Natural killer cell (primary cell): Measurements from ENCODE around the gene WDR4. TPM values are rescaled to one million over a fixed set of nuclear protein-coding genes. Genes with fewer than 3 reads are reported as not detected.
A peak's percentile ranks its signal among the peaks of the same experiment; 100 is the strongest.

Source experiments
- ATAC-seq, 3 donors: fragments of 150-1000 bp in 2 of 3; fragments of 200-7000 bp in 1 of 3; cut with Tn5 transposase; 1 replicate in 1 of 3; 2 replicates in 2 of 3; pipeline ENCODE4 v1.10.0; 2021; ENCODE audit warnings: mild to moderate bottlenecking in 2 of 3, moderate library complexity in 2 of 3
- DNase-seq, 2 donors: peaks; one replicate each; pipeline versions ENCODE4 v3.0.0 to v3.0.0-alpha.2; 2013 to 2021; ENCODE audit warnings: mixed read lengths in 1 of 2
- H3K27ac ChIP-seq: one replicate; pipeline ENCODE4 v1.5.1; 2013; ENCODE audit warnings: mild to moderate bottlenecking, low read length
- H3K27me3 ChIP-seq: one replicate; pipeline ENCODE4 v1.6.1; 2013; ENCODE audit warnings: low read length; ENCODE audit not compliant: control insufficient read depth, insufficient read depth
- H3K36me3 ChIP-seq: one replicate; pipeline ENCODE4 v1.6.1; 2013; ENCODE audit warnings: low read length; ENCODE audit not compliant: control insufficient read depth, insufficient read depth
- H3K4me1 ChIP-seq: one replicate; pipeline ENCODE4 v1.6.1; 2013; ENCODE audit warnings: low read length; ENCODE audit not compliant: control insufficient read depth, insufficient read depth
- H3K4me3 ChIP-seq: one replicate; pipeline ENCODE4 v1.5.1; 2013; ENCODE audit warnings: low read length
- H3K9me3 ChIP-seq: one replicate; pipeline ENCODE4 v1.6.1; 2013; ENCODE audit warnings: low read length; ENCODE audit not compliant: control insufficient read depth, insufficient read depth
- H3K27ac Mint-ChIP-seq, 2 donors: one replicate each; pipeline ENCODE4 v1.8.0; 2022; ENCODE audit warnings: mild to moderate bottlenecking in 2 of 2, mixed read lengths in 2 of 2, moderate library complexity in 1 of 2
- H3K27me3 Mint-ChIP-seq, 2 donors: one replicate each; pipeline ENCODE4 v1.8.0; 2022; ENCODE audit warnings: low read depth in 2 of 2, mixed read lengths in 2 of 2
- H3K36me3 Mint-ChIP-seq: one replicate; pipeline ENCODE4 v1.8.0; 2022; ENCODE audit warnings: mixed read lengths
- H3K4me1 Mint-ChIP-seq, 2 donors: one replicate each; pipeline ENCODE4 v1.8.0; 2022; ENCODE audit warnings: mixed read lengths in 2 of 2
- H3K4me3 Mint-ChIP-seq: one replicate; pipeline ENCODE4 v1.8.0; 2022; ENCODE audit warnings: mild to moderate bottlenecking, moderate library complexity, mixed read lengths
- H3K9me3 Mint-ChIP-seq, 2 donors: one replicate each; pipeline ENCODE4 v1.8.0; 2022; ENCODE audit warnings: mixed read lengths in 2 of 2
- CTCF ChIP-seq: fragments of 200-600 bp; IDR thresholded peaks from one replicate; pipeline ENCODE4 v1.8.0; 2022; ENCODE audit warnings: antibody characterized with exemption
- WGBS: methylation state at CpG from one replicate; pipeline ENCODE4 v1.1.7; 2013; ENCODE audit warnings: missing lambda C conversion rate; ENCODE audit not compliant: insufficient coverage; 5-methylcytosine and 5-hydroxymethylcytosine counted together
- intact Hi-C: fragments of 100-400 bp; cut with micrococcal nuclease; formaldehyde crosslinking; loops from one replicate; pipeline ENCODE4 v1.14.2; 2022
- total RNA-seq, 4 donors: library from RNA; stranded (reverse); fragments of 120-200 nt in 1 of 4; gene quantifications; one replicate each; pipeline versions ENCODE4 v1.2.3 to v1.2.4, GENCODE V29; 2013 to 2022

Gene WDR4
- total RNA-seq, 3 donors from 2014 or later (not counting 1 experiment from before 2014, with no cell fraction given): 11.1 to 15.5 (median 14.0) TPM

DNA sequence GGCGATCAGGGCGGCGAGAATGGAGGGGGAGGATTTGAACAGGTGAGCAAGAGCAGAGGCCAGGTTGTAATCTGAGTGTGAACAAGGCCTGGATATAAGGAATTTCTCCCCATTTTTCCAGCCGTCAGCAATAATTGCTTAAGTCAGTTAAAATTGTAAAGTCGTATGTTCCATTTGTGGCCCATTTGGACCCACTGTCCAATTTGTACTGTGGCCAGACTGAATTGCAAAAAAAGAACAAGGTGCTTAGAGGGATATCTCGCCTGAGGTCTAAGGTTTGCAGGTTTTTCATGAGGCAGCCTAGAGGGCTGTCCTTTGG, 45.1 kb upstream of the WDR4 start:
- H3K27me3 ChIP-seq: no peaks in the 10 kb centered on the region
- 95% methylated on average over 6 of the region's 6 CpGs for WGBS
- no peak for TF ChIP-seq CTCF
- Mint-ChIP-seq H3K27me3 (no peaks in the 10 kb centered on the region), H3K9me3 (no peaks in the 10 kb centered on the region), H3K27ac (peak overlapping the region in 1 of 2 donors; percentile 66), H3K4me3 (peak overlapping the region; percentile 18), H3K4me1 (peaks cover 12 to 14% of the 10 kb centered on the region in 2 donors), H3K36me3 (no peaks in the 10 kb centered on the region)
- H3K4me3 ChIP-seq: no peak overlapping the region
- peaks cover 10% of the 10 kb centered on the region for H3K4me1 ChIP-seq
- ATAC-seq: no peak
- no peak overlapping the region for H3K27ac ChIP-seq
- H3K36me3 ChIP-seq: no peaks in the 10 kb centered on the region
- no peaks in the 10 kb centered on the region for H3K9me3 ChIP-seq
- DNase-seq: no peak
- intact Hi-C loops: no loop called here

- Mint-ChIP-seq H3K36me3 (no peaks in the 10 kb centered on the region), H3K27me3 (no peaks in the 10 kb centered on the region), H3K4me1 (peaks cover 12 to 14% of the 10 kb centered on the region in 2 donors), H3K27ac (peak overlapping the region; percentile 6 to 66), H3K9me3 (no peaks in the 10 kb centered on the region), H3K4me3 (peak overlapping the region; percentile 18)
- DNase-seq: peak; percentile 32 to 83
- H3K27me3 ChIP-seq: no peaks in the 10 kb centered on the region
- no peak overlapping the region for H3K27ac ChIP-seq
- WGBS: 32% methylated on average over 18 of the region's 18 CpGs
- intact Hi-C loops: no loop called here
- peaks cover 10% of the 10 kb centered on the region for H3K4me1 ChIP-seq
- peak; percentile 59 for TF ChIP-seq CTCF
- peak; percentile 75 to 93 (median 92) for ATAC-seq
- H3K9me3 ChIP-seq: no peaks in the 10 kb centered on the region
- H3K36me3 ChIP-seq: no peaks in the 10 kb centered on the region
- H3K4me3 ChIP-seq: no peak overlapping the region
Observed at GRCh38 chr21:42923553-42924432, 44.5 kb upstream of the WDR4 start.

DNA sequence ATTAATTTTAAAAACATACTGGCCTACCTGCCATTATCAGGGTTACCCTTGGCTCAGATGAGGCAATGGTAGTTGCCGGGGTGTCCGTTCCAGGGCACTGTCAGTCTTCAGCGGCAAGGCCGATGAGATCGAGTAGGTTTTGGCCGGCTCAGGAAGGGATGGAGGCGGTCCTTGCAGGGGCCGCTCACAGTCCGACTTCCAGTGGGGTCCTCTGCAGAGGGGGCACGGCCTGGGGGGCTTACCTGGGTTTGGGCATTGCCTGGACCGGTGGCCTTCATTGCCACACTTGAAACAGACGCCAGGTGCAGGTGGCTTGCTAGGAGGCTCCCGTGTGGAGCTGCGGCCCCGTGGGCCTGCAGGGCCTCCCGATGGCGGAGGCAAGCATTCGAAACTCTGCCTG, 43.6 kb upstream of the WDR4 start:
- H3K36me3 ChIP-seq: no peaks in the 10 kb centered on the region
- WGBS: 95% methylated on average over 18 of the region's 18 CpGs
- no peaks in the 10 kb centered on the region for H3K9me3 Mint-ChIP-seq
- DNase-seq: no peak
- peaks cover 12 to 14% of the 10 kb centered on the region in 2 donors for H3K4me1 Mint-ChIP-seq
- H3K36me3 Mint-ChIP-seq: no peaks in the 10 kb centered on the region
- intact Hi-C loops: no loop called here
- no peak overlapping the region for H3K27ac ChIP-seq
- H3K9me3 ChIP-seq: no peaks in the 10 kb centered on the region
- TF ChIP-seq CTCF: no peak
- no peaks in the 10 kb centered on the region for H3K27me3 ChIP-seq
- no peak for ATAC-seq
- H3K4me3 Mint-ChIP-seq: no peak overlapping the region
- H3K27me3 Mint-ChIP-seq: no peaks in the 10 kb centered on the region
- peak overlapping the region in 1 of 2 donors; percentile 66 for H3K27ac Mint-ChIP-seq
- peaks cover 10% of the 10 kb centered on the region for H3K4me1 ChIP-seq
- no peak overlapping the region for H3K4me3 ChIP-seq

DNA sequence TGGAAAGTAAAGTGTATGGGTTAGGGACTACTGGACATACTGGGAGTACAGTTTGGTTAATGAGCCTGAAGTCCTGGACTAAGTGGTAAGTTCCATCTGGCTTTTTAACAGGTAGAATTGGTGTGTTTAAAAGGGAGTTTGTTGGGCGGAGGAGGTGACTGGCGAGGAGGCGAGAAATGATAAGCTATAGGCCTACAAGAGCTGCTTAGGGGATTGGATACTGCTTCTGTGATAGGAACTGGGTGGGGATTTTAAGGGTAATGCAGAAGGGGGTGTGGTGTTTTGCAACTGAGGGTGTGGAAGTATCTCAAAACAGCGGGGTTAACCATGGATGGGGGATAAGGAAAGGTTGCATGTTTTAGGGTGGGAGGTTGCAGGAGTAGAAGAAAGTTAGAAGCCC, 42.6 kb upstream of the WDR4 start:
- H3K27ac Mint-ChIP-seq: no peak overlapping the region
- Histone ChIP-seq H3K36me3 (no peaks in the 10 kb centered on the region), H3K27me3 (no peaks in the 10 kb centered on the region), H3K27ac (no peak overlapping the region), H3K4me3 (no peak overlapping the region), H3K9me3 (no peaks in the 10 kb centered on the region), H3K4me1 (peaks cover 10% of the 10 kb centered on the region)
- intact Hi-C loops: no loop called here
- H3K36me3 Mint-ChIP-seq: no peaks in the 10 kb centered on the region
- no peak overlapping the region for H3K4me3 Mint-ChIP-seq
- H3K27me3 Mint-ChIP-seq: no peaks in the 10 kb centered on the region
- ATAC-seq (no peak), DNase-seq (no peak)
- TF ChIP-seq CTCF: no peak
- H3K4me1 Mint-ChIP-seq: peaks cover 12 to 14% of the 10 kb centered on the region in 2 donors
- no peaks in the 10 kb centered on the region for H3K9me3 Mint-ChIP-seq
- 89% methylated on average over 4 of the region's 4 CpGs for WGBS
